Panc1 (cell line): Measurements from ENCODE around the gene SNTG2. TPM values are rescaled to one million over a fixed set of nuclear protein-coding genes. Genes with fewer than 3 reads are reported as not detected.

Experiments
- ATAC-seq: fragments of 200-7000 bp; cut with Tn5 transposase; 2 replicates; pipeline ENCODE4 v1.9.1; 2020; ENCODE audit warnings: mild to moderate bottlenecking, moderate library complexity
- BruUV-seq: library from RNA; stranded (reverse); fragments of 400-500 nt; replicated peaks from 2 replicates; lab custom pipeline; 2021; lab: Mats Ljungman, UMichigan
- CTCF ChIA-PET: fragments of 300-600 bp; sonication (Branson Sonifier 250); formaldehyde crosslinking; loops from one replicate; lab custom pipeline; 2022; ENCODE audit warnings: antibody characterized with exemption; lab: Charles Lee
- POLR2A ChIA-PET: fragments of 300-600 bp; sonication (Branson Sonifier 250); formaldehyde crosslinking; loops from one replicate; lab custom pipeline; 2022; ENCODE audit warnings: antibody characterized with exemption; lab: Charles Lee
- DNase-seq: peaks from one replicate; pipeline ENCODE4 v3.0.0-alpha.2; 2010; ENCODE audit warnings: low read depth, low spot score
- H3K27ac ChIP-seq: 2 replicates; pipeline ENCODE4 v1.5.1; 2011; ENCODE audit warnings: mild to moderate bottlenecking, low read length, inconsistent platforms
- H3K27me3 ChIP-seq: fragments of 200-500 bp; sonication (Bioruptor generic); 2 replicates; pipeline ENCODE4 v1.6.0; 2014; ENCODE audit warnings: low read length, inconsistent platforms; ENCODE audit not compliant: control insufficient read depth, insufficient read depth
- H3K36me3 ChIP-seq: fragments of 200-500 bp; sonication (Bioruptor generic); 2 replicates; pipeline ENCODE4 v1.5.1; 2014; ENCODE audit warnings: inconsistent platforms, mild to moderate bottlenecking, low read length, moderate library complexity; ENCODE audit not compliant: control insufficient read depth, insufficient read depth
- H3K4me1 ChIP-seq: 2 replicates; pipeline ENCODE4 v1.5.1; 2011; ENCODE audit warnings: inconsistent platforms, mild to moderate bottlenecking, low read length, moderate library complexity; ENCODE audit not compliant: control insufficient read depth, insufficient read depth
- H3K4me3 ChIP-seq, 2 experiments: 2 replicates each; pipeline ENCODE4 v1.5.1; 2011 to 2012; ENCODE audit warnings: low read depth in 2 of 2, low read length in 2 of 2, mild to moderate bottlenecking in 2 of 2, inconsistent platforms in 1 of 2, moderate library complexity in 1 of 2
- H3K9me3 ChIP-seq: fragments of 200-500 bp; sonication (Bioruptor generic); 2 replicates; pipeline ENCODE4 v1.5.1; 2014; ENCODE audit warnings: low read depth, mild to moderate bottlenecking, inconsistent platforms, low read length, moderate library complexity; ENCODE audit not compliant: control insufficient read depth, insufficient read depth
- POLR2AphosphoS5 ChIP-seq: IDR thresholded peaks from 2 replicates; pipeline ENCODE4 v1.6.1; 2012; ENCODE audit warnings: mild to moderate bottlenecking, low read depth, low read length, moderate library complexity
- SIN3A ChIP-seq: IDR thresholded peaks from 2 replicates; pipeline ENCODE4 v1.6.1; 2012; ENCODE audit warnings: low read depth, mild to moderate bottlenecking, low read length, moderate library complexity, borderline replicate concordance; ENCODE audit not compliant: insufficient read depth
- TCF7L2 ChIP-seq: IDR thresholded peaks from 2 replicates; pipeline ENCODE4 v1.6.1; 2011; ENCODE audit warnings: mild to moderate bottlenecking, low read depth, low read length, inconsistent platforms
- in situ Hi-C: cut with HindIII; loops from 2 replicates; pipeline ENCODE4 v1.10.0; 2016; ENCODE audit warnings: low sequenced_read_pairs, low pct_unique_long_range_greater_than_20kb
- intact Hi-C: fragments of 100-400 bp; cut with micrococcal nuclease; formaldehyde crosslinking; loops from one replicate; pipeline ENCODE4 v1.10.0; 2022; ENCODE audit not compliant: unreplicated experiment
- total RNA-seq: library from RNA; stranded (reverse); gene quantifications from one replicate; pipeline ENCODE4 v1.2.1, GENCODE V29; 2021; ENCODE audit not compliant: unreplicated experiment
- TF ChIP-seq, protein P1 (sequence below), 2 experiments: IDR thresholded peaks; 2 replicates each; pipeline ENCODE4 v1.6.1; 2011 to 2012; ENCODE audit warnings: low read depth in 2 of 2, control low read depth in 1 of 2, low read length in 1 of 2, mild to moderate bottlenecking in 1 of 2, moderate library complexity in 1 of 2; ENCODE audit not compliant: insufficient read depth in 1 of 2
- TF ChIP-seq, protein P2 (sequence below): fragments of 450-650 bp; IDR thresholded peaks from 2 replicates; pipeline ENCODE4 v1.5.1; 2017; ENCODE audit warnings: mild to moderate bottlenecking

The SNTG2 gene
- total RNA-seq, 1 experiment from 2014 or later = not detected

DNA sequence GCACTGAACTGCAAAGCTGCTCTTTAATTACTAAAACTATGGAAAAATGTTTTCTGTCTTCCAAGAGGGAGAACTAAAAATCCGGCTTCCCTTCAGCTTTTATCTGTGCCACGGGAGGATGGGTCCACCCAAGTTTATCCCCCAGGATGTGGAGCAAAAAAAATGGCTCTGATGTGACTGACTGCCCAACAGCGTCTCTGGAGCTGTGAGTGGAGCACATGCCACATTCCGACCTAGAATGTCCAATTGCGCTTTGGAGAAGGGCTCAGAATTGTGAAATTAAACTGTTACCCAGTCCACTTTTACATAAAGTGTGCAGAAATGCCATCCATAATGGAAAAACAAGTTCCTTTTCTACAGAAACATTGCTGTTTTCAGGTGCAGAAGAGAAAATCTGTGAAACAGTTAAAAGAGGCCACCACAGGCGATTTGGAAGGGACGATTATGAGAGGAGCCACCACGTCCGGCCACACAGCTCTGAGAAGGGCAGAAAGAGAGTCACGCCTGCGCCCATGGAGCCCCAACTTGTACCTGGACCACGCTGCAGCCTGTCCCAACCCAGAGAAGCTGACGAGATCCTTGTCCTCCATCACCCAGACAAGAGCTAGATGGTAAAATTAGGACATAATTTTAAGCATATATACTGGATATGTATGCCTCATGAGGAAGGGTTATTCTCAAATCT, 362.7 kb downstream of the SNTG2 start:
- TF ChIP-seq TCF7L2 = no peak
- TF ChIP-seq, protein P1, sequence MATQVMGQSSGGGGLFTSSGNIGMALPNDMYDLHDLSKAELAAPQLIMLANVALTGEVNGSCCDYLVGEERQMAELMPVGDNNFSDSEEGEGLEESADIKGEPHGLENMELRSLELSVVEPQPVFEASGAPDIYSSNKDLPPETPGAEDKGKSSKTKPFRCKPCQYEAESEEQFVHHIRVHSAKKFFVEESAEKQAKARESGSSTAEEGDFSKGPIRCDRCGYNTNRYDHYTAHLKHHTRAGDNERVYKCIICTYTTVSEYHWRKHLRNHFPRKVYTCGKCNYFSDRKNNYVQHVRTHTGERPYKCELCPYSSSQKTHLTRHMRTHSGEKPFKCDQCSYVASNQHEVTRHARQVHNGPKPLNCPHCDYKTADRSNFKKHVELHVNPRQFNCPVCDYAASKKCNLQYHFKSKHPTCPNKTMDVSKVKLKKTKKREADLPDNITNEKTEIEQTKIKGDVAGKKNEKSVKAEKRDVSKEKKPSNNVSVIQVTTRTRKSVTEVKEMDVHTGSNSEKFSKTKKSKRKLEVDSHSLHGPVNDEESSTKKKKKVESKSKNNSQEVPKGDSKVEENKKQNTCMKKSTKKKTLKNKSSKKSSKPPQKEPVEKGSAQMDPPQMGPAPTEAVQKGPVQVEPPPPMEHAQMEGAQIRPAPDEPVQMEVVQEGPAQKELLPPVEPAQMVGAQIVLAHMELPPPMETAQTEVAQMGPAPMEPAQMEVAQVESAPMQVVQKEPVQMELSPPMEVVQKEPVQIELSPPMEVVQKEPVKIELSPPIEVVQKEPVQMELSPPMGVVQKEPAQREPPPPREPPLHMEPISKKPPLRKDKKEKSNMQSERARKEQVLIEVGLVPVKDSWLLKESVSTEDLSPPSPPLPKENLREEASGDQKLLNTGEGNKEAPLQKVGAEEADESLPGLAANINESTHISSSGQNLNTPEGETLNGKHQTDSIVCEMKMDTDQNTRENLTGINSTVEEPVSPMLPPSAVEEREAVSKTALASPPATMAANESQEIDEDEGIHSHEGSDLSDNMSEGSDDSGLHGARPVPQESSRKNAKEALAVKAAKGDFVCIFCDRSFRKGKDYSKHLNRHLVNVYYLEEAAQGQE (IDR thresholded peaks at IDR 0.05; ENCODE audit: insufficient read depth in 1 of 2, low read depth in 2 of 2, low read length in 1 of 2) = no peak
- TF ChIP-seq, protein P2, sequence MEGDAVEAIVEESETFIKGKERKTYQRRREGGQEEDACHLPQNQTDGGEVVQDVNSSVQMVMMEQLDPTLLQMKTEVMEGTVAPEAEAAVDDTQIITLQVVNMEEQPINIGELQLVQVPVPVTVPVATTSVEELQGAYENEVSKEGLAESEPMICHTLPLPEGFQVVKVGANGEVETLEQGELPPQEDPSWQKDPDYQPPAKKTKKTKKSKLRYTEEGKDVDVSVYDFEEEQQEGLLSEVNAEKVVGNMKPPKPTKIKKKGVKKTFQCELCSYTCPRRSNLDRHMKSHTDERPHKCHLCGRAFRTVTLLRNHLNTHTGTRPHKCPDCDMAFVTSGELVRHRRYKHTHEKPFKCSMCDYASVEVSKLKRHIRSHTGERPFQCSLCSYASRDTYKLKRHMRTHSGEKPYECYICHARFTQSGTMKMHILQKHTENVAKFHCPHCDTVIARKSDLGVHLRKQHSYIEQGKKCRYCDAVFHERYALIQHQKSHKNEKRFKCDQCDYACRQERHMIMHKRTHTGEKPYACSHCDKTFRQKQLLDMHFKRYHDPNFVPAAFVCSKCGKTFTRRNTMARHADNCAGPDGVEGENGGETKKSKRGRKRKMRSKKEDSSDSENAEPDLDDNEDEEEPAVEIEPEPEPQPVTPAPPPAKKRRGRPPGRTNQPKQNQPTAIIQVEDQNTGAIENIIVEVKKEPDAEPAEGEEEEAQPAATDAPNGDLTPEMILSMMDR = no peak
- TF ChIP-seq SIN3A = no peak
- no peak for TF ChIP-seq POLR2AphosphoS5
- Histone ChIP-seq H3K36me3 (no peaks in the 10 kb centered on the region), H3K4me3 (no peak overlapping the region), H3K27me3 (no peaks in the 10 kb centered on the region), H3K27ac (no peak overlapping the region), H3K4me1 (no peaks in the 10 kb centered on the region), H3K9me3 (no peaks in the 10 kb centered on the region)
- ChIA-PET CTCF (no interaction called here), POLR2A (no interaction called here)
- DNase-seq (no peak), ATAC-seq (no peak)
- intact Hi-C loops (no loop called here), in situ Hi-C loops (no loop called here)
- BruUV-seq = no TSS peak

- Histone ChIP-seq H3K27ac (no peak overlapping the region), H3K4me1 (no peaks in the 10 kb centered on the region), H3K9me3 (no peaks in the 10 kb centered on the region), H3K27me3 (no peaks in the 10 kb centered on the region), H3K4me3 (no peak overlapping the region), H3K36me3 (no peaks in the 10 kb centered on the region)
- POLR2A ChIA-PET = no interaction called here
- no TSS peak for BruUV-seq
- TF ChIP-seq, protein P1 (IDR thresholded peaks at IDR 0.05; ENCODE audit: insufficient read depth in 1 of 2, low read depth in 2 of 2, low read length in 1 of 2) = no peak
- TF ChIP-seq TCF7L2 (no peak), POLR2AphosphoS5 (no peak)
- TF ChIP-seq, protein P2 = no peak
- intact Hi-C loops = no loop called here
- no peak for ATAC-seq
- in situ Hi-C loops = no loop called here
- CTCF ChIA-PET = no interaction called here
- DNase-seq = no peak
These were observed 363.6 kb downstream of the SNTG2 start for GRCh38 chr2:1314254-1314653.
